HTERT RPE-1 (cell line): ENCODE results near the gene IL17RD.

Experiments
- in situ Hi-C: fragments of 300-500 bp; cut with MboI; formaldehyde crosslinking; loops from 4 replicates; pipeline ENCODE4 v1.14.3; 2020; ENCODE audit warnings: low sequenced_read_pairs

IL17RD gene

DNA sequence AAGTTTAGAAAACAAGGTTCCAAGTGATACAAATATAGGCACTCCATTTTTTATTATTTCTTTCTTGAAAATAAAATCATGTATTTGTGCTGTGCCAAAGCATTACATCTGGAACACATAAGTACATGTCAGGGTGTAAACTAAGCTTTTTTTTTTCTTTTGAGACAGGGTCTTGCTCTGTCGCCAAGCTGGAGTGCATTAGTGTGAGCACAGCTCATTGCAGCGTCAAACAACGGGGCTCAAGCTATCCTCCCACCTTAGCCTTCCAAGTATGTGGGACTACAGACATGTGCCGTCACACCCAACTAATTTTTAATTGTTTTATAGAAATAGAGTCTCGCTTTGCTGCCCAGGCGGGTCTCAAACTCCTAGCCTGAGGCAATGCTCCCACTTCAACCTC is 95.7 kb downstream of the IL17RD start:
- in situ Hi-C loops, result no loop called here

DNA sequence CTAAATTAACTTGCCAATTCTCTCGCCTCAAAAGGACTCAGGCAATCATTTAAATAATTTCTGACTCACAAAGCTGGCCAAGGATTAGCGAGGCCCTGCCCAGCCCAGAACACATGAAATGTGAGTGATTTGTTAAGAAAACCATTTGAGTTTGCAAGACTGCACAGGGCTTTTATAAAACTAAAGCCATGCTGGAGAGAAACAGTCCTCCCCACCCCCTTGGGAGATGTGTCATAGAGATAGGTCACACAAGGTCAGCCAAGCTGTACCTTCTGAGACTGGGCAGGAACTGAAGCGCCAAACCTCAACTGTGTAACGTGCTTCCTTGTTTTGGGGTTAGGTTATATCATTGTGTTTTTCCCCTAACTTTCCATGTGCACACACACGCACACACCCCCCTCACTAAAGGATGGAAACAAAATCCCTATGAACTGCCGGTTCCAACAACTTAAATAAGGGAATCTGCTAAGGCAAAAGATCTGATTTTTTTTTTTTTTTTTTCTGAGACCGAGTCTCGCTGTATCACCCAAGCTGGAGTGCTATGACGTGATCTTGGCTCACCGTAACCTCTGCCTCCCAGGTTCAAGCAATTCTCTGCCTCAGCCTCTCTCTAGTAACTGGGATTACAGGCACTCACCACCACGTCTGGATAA is 96.6 kb downstream of the IL17RD start:
- in situ Hi-C loops, result no loop called here

DNA sequence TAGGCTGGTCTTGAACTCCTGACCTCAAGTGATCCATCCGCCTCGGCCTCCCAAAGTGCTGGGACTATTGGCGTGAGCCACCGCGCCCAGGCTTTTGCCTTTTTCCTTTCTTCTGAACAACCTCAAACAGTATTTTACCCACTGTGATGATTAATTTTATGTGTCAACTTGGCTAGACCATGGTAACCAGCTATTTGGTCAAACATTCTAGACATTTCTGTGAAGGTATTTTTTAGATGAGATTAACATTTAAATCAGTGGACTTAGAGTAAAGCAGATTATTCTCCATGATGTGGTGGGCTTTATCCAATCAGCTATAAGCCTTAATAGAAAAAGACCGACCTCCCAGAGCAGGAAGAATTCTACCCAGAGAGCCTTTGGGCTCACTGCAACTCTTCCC is 98.7 kb downstream of the IL17RD start:
- in situ Hi-C loops, result no loop called here

DNA sequence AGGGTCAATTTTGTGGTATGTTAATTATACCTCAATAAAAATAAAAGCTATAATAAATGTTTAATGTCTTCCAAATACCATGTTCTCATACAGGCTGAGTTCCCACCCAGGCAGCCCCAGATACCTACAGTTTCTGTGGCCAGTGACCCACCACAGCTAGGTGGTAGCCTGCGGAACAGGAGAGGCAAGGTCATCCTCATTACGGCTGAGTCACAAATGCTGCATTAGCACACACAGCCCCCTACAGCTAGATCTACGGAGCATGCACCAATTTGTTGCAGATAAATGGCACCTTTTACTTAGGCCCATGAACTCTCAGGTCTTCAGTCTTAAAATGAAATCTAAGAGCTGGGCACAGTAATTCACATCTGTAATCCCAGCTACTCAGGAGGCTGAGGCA is 99.6 kb downstream of the IL17RD start:
- in situ Hi-C loops, result no loop called here

DNA sequence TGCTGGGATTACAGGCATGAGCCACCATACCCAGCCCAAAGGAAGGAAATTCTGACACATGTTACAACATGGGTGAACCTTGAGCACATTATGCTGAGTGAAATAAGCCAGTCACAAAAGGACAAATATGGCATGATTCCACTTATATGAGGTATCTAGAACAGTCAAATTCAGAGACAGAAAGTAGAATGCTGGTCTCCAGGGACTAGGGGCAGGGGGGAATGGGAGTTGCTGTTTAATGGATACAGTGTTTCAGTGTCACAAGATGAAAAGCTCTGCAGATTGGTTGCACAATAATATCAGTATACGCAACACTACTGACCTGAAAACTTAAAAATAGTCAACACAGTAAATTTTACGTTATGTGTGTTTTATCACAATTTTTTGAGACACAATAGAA is 100.6 kb downstream of the IL17RD start:
- in situ Hi-C loops, result no loop called here

DNA sequence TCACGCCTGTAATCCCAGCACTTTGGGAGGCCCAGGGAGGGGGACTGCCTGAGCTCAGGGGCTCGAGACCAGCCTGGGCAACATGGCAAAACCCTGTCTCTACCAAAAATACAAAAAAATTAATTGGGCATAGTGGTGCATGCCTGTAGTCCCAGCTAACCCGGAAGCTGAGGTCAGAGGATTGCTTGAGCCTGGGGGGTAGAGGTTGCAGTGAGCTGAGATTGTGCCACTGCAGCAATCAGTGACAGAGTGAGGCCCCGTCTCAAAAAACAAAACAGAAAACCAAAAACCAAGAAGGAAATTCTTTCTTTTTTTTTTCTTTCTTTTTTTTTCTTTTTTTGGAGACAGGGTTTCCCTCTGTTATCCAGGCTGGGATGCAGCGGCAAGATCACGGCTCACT is 101.2 kb downstream of the IL17RD start:
- in situ Hi-C loops, result no loop called here

DNA sequence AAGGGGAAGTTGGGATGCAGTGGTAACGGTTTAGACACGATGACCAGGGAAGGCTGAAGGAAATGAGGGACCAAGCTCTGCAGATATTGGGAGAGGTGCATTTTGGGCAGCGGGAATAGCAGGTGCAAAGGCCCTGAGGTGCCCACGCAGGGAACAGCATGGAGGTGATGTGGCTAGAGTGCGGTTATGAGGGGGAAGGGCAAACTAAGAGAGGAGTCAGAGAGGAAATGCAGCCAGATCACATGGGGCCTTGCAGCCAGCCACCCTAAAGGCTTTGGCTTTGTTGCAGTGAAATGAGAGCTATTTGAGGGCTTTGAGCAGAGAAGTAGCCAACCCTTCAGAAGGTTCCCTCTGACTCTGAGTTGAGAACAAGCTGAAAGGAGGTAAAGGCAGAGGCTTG is 102.1 kb downstream of the IL17RD start:
- in situ Hi-C loops, result no loop called here

DNA sequence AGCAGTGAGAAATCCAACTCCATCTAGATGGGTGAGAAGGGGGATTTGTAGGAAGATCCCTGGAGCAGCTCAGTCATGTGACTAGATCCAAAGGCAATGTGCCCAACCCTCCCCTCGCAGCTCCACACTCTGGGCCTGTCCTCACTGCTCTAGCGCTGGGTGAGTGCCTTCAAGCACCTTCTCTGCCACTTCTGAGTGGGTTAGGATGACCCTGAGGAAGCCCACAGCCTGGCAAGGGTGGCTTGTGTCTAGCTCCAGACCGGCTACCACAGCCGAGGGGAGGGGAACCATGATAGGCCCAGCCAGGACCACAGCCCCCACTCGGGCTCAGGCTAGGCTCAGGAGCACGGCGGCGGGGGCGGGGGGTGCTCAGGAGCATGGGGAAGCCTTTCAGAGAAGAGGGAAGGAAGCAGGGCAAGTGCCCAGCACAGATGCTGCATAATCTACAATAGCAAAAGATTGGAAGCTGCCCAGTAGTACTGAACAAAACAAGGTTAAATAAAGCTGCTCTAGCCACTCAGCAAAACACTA is 103.0 kb downstream of the IL17RD start:
- in situ Hi-C loops, result no loop called here

DNA sequence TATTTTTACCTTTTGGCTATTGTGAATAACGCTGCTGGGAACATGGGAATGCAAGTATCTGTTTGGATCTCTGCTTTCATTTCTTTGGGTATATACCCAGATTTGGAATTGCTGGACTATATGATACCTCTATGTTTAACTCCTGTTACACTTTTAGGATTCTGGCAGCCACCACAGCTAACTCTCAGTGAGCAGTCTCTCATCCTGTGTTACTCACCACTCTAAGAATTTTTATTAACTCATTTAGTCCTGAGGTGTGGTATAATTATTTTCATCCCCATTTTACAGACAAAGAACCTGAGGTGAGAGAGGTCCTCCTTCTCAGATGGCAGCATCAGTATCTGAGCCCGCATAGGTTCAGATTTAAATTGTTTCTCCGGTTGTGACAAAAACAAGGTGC is 103.6 kb downstream of the IL17RD start:
- in situ Hi-C loops, result no loop called here

DNA sequence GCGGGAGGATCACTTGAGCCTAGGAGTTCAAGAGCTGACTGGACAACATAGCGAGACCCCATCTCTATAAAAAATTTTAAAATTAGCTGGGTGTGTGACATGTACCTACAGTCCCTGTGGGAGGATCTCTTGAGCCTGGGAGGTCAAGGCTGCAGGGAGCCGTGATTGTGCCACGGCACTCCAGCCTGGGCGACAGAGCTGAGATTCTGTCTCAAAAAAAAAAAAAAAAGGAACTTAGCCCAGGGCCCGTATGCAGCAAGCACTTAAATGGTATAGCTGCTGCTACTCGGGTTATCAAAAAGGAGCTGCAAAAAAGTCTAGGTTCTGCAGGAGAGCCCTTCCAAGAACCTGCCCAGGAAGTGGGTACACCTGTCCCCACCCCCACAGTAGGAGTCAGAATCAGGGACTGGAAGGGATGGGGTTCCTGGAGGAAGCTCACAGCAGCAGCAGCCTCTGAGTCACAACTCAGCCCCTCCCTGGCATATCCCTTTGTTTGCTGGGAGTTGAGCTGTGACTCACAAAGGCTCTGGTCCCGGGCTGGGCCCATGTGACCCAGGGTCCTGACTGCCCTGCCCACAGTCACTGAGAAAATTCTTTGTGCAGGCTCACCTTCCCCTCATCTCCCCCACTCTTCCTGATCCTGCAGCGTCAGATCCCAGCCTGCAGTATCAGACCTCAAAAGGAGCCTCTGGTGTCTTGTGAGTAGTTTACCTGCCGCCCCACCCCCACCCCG is 104.9 kb downstream of the IL17RD start, which contains the start of gene SPATA12:
Gene SPATA12, plus strand, starts transcription at position 576 of the 733 bp plus-strand sequence. CDS start 13,031 bp downstream, outside the sequence.
- in situ Hi-C loops, result no loop called here

DNA sequence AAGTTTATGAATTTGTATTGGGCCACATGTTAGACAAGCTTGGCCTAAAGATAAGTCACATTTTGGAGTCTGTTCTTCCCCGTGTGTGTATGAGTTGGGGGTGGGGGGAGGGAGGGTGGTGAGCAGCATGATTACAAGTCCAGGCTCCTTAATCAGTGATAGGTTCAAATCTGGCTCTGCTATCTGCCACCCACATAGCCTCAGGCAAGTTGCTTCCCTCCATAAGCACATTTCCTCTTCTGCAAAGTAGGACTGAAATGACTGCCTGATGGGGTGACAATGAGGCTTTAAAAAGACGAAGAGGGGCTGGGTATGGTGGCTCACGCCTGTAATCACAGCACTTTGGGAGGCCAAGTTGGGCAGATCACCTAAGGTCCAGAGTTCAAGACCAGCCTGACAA is 105.7 kb downstream of the IL17RD start:
- in situ Hi-C loops, result no loop called here

DNA sequence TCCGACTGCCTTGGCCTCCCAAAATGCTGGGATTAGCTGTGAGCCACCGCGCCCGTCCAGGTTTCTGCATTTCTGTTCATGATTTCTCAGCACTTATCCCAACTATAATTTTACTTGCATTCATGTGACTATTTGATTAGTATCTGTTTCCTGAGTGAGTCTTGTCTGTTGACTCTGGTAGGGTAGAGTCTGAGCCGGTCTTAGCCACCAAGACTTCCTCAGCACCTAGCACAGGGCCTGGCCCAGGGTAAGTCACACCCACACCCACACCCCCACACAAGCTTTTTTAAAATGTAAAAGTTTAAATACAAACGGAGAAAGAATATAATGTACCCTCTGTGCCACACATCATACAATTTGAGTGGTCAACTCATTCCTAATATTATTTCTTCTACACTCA is 107.8 kb downstream of the IL17RD start:
- in situ Hi-C loops, result no loop called here

DNA sequence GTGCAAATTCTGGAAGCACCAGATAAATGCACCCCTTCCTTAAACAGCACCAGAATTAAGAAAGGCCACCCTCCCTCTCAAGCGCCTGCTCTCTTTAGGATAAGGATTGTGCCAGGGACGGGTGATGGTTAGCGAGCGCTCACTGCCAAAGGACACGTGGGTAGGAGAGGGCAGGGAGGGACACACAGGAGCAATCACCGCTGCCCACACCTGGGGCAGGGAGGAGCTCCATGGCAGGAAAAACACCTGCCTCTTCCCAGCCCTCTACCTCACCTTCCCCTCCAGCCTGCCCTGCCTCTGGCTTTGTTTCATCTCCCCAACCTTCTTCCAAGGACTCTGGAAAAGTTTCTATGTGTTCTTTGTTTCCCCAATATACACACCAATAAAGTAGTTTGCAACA is 112.0 kb downstream of the IL17RD start:
- in situ Hi-C loops, result no loop called here

DNA sequence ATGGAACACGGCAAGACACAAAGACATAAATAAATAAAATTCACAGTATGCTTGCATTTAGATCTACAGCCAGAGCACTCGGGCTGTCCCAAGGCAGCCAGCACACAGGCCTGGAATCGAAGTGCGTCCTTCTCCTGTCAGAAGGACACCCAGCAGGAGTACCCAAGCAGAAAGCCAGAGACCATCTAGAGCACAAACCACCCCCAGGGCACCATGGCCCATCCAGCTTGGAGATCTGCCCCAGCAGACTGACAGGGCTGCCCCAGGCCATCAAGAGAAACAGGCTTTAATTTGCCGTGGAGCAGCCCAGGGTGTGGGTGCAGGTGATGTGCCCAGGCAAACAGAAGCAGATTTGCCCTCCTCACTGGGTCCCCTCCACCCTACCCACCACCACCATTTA is 112.5 kb downstream of the IL17RD start:
- in situ Hi-C loops, result no loop called here

DNA sequence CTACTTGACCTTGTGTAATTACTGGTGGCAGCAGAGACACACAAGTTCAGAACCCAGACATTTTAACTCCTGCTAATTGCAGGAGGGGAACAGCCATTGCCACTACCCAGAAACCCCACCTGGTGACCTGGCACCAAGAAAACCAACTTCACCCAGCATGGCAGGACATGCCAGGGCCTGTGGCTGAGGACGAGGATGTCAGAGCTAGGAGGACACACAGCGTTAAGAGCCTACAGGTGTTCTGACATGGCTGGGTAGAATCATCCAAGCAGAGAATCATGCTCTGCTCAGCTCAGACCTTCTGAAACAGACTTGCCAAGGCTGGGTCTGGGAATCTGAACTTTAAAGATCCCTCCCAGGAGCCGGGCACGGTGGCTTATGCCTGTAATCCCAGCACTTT is 116.4 kb downstream of the IL17RD start:
- in situ Hi-C loops, result no loop called here

DNA sequence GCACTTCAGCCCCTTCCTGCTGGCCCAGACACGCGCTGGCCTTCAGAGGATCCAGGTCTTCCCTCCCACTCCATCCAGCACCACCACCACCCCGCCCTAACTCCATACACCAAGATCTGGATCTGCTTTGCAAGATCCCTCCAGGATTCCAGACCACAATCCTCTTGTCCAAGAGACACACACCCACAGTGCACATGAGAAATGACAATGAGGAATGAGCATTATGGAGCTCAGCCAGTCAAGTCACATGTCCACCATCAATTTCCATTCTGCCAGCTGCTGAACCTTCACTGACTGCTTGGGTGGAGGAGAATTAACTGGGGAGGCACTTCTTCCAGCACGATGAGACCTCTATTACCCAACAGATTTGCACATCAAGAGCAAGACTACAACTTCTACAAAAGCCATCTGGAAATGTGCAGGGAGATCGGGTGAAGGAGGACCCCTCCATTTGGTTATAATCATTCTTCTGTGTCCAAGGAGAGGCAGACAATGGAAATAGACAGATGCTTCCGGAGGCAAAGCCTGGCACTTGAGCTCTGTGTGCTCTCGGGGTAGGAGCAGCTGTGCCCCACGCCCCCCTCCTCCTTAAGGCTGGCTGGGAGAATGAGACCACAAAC is 117.0 kb downstream of the IL17RD start:
- in situ Hi-C loops, result no loop called here

DNA sequence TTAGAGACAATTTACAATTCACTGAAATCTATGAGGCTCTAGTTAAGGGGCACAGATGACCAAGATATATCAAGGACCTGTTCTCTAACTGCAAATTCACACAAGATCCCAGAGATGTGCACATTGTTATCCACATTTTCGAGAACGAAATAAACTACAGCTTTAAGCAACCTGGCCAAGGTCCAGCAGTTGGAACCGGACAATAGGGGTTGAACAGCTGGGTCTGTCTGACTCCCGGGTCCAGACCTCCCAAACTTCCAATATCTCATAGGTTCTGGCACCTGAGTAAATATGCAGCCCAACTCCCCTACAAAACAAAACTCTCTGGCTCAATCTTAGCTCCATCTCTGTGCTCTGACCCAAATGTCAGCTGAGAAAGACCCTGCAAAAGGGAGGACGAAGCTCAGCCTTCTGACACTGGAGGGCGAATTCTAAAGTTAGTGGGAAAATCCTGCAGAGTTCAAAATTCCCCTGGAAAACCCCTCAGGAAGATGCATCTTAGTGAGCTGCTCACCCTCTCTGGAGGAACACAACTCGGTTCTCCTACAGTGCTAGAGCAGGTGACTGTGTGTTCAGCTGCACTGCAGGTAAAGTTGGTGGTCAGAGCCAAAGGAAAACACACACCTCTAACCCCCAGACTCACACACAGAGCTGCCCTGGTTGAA is 118.9 kb downstream of the IL17RD start:
- in situ Hi-C loops, result no loop called here

DNA sequence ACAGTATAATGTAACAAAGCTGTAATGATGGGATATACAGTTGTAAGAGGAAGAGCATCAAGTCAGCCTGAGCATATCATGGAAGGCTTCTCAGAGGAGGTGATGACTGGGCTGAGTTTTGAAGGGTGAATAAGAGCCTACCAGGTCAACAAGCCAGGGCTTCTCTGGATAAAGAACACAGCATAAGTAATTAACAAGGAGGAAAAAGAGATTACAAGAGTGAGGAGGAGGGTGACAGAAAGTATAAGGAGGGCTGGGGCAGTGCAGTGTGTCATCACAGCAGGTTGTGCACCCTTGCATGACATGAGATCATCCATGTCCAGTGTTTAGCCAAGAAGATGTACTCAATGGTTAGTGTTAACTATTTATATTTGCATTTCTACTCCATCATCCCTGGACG is 121.6 kb downstream of the IL17RD start:
- in situ Hi-C loops, result no loop called here

DNA sequence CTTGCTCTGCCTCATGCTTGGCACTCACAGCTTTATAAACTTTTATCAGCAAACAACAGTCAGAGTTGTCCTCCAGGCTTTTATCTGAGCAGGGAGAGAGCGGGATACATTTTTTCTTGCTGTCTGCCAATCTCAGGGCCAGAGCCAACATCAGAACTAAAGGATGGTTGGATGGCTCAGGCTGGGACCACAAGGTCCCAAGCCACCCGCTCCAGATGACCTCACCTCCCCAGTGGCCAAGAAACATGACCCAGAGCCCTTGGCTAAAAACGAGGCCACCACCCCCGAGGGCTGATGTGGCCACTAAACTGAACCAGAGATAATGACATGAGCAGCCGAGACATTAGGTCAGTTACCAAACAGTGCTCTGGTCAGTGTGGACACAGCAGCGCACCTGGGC is 123.5 kb downstream of the IL17RD start:
- in situ Hi-C loops, result no loop called here
